ENCODE data around the gene CPNE7. TPM values are rescaled to one million over a fixed set of nuclear protein-coding genes. Genes with fewer than 3 reads are reported as not detected.

The CPNE7 gene
- total RNA-seq, 2 experiments from 2014 or later, result 8.5 to 9.5 TPM

DNA sequence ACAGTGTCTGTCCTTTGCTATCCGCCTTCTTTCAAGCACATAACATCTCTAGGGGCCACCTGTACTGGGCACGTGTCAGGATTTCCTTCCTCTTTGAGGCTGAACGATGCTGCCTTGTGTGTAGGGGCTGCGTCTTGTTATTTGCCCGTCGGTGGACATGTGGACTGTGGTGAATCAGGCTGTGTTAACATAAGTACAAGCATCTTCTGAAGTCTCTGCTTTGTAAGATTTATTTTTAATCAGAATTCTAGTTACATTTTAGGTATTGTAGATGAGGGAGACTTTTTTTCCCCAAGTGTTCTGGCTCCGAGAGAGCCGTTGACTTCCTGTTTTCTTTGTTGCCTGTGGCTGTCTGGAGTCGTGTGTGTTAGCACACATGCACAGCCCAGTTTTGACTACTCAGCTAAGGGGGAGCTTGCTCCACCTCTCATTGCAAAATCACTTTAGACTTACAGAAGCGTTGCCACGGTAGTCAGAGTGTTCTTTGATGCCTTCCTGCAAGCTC, 41.3 kb upstream of the CPNE7 start:
- peak overlapping the region; percentile 83 for H3K27ac Mint-ChIP-seq
- H3K4me3 Mint-ChIP-seq, result no peak overlapping the region
- intact Hi-C loops (cut with micrococcal nuclease), result no loop called here
- ChIA-PET POLR2A (no interaction called here), CTCF (interaction anchor here (1.3 kb wide), 2 partner anchors 25 to 294 kb away, joined by 3 to 4 read pairs; partner anchors contain the start of gene SPG7)
- ATAC-seq (peak; percentile 84), DNase-seq (peak; percentile 33)
- TF ChIP-seq, protein P1, sequence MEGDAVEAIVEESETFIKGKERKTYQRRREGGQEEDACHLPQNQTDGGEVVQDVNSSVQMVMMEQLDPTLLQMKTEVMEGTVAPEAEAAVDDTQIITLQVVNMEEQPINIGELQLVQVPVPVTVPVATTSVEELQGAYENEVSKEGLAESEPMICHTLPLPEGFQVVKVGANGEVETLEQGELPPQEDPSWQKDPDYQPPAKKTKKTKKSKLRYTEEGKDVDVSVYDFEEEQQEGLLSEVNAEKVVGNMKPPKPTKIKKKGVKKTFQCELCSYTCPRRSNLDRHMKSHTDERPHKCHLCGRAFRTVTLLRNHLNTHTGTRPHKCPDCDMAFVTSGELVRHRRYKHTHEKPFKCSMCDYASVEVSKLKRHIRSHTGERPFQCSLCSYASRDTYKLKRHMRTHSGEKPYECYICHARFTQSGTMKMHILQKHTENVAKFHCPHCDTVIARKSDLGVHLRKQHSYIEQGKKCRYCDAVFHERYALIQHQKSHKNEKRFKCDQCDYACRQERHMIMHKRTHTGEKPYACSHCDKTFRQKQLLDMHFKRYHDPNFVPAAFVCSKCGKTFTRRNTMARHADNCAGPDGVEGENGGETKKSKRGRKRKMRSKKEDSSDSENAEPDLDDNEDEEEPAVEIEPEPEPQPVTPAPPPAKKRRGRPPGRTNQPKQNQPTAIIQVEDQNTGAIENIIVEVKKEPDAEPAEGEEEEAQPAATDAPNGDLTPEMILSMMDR (IDR thresholded peaks at IDR 0.05), result no peak
- H3K9me3 Mint-ChIP-seq, result no peaks in the 10 kb centered on the region
- H3K36me3 Mint-ChIP-seq (ENCODE audit: low read depth), result peaks cover 40% of the 10 kb centered on the region
- peaks cover 23% of the 10 kb centered on the region for H3K4me1 Mint-ChIP-seq (ENCODE audit: low read depth)
- no peaks in the 10 kb centered on the region for H3K27me3 Mint-ChIP-seq

DNA sequence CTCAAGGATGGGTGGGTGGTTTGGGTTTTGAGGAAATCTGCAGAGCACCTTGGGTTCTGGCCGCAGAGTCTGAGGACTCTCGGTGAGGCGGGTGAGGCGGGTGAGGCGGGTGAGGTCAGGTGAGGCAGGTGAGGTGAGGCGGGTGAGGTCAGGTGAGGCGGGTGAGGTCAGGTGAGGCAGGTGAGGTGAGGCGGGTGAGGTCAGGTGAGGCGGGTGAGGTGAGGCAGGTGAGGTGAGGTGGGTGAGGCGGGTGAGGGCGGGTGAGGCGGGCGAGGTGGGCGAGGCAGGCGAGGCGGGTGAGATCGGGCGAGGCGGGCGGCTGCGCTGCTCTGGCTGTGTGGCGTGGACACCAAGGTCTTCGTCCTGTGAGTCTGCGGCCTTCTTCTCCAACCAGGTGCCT, 39.2 kb upstream of the CPNE7 start:
- ATAC-seq, result no peak
- Mint-ChIP-seq H3K36me3 (ENCODE audit: low read depth) (peaks cover 37% of the 10 kb centered on the region), H3K4me1 (ENCODE audit: low read depth) (peaks cover 23% of the 10 kb centered on the region), H3K27ac (no peak overlapping the region), H3K9me3 (no peaks in the 10 kb centered on the region), H3K4me3 (no peak overlapping the region), H3K27me3 (no peaks in the 10 kb centered on the region)
- intact Hi-C loops (cut with micrococcal nuclease), result no loop called here
- no peak for DNase-seq
- ChIA-PET POLR2A (interaction anchor here (1.3 kb wide), 1 partner anchor 27 kb away, joined by 3 read pairs; no protein-coding TSS in a partner anchor), CTCF (interaction anchor here (1.1 kb wide), 1 partner anchor 21 kb away, joined by 3 read pairs; no protein-coding TSS in a partner anchor)
- TF ChIP-seq, protein P1 (IDR thresholded peaks at IDR 0.05), result no peak

DNA sequence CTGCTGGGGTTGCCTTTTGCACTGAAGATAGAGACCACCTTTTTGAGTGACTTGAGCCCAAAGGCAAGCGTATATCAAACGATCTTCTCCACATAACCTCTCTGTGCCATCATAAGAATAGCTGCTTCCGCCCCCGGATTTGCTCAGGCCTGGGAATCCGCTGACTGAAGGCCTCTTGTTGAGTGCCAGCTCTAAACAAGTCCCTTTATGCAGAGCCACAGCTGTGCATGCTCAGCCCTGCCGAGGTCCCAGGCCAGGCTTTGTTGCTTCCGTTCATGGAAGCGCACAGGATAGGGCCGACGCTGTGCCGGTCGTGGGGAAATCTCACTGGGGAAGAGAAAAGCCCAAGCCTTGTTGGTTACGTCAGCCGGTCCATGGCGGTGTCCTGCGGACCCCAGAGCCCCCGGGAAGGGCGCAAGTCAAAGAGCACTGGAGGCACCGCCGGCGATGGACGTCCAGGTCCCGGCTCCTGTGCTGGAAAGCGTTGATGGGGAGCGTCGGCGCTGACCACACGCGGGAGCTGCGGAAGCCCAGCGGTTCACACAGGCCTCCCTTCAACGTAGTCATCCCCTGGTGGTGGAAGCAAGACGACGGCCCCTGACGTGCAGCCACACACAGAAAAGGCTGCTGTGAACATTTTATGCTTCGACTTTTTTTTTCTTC, 38.5 kb upstream of the CPNE7 start:
- TF ChIP-seq, protein P1 (IDR thresholded peaks at IDR 0.05), result no peak
- ChIA-PET POLR2A (interaction anchor here (1.3 to 1.8 kb wide), 2 partner anchors 12 to 26 kb away, joined by 3 to 5 read pairs; no protein-coding TSS in a partner anchor), CTCF (interaction anchor here (1.1 kb wide), 1 partner anchor 20 kb away, joined by 3 read pairs; no protein-coding TSS in a partner anchor)
- Mint-ChIP-seq H3K4me1 (ENCODE audit: low read depth) (peaks cover 23% of the 10 kb centered on the region), H3K27me3 (no peaks in the 10 kb centered on the region), H3K4me3 (no peak overlapping the region), H3K36me3 (ENCODE audit: low read depth) (peaks cover 34% of the 10 kb centered on the region), H3K9me3 (no peaks in the 10 kb centered on the region), H3K27ac (no peak overlapping the region)
- DNase-seq, result no peak
- ATAC-seq, result no peak
- intact Hi-C loops (cut with micrococcal nuclease), result no loop called here

DNA sequence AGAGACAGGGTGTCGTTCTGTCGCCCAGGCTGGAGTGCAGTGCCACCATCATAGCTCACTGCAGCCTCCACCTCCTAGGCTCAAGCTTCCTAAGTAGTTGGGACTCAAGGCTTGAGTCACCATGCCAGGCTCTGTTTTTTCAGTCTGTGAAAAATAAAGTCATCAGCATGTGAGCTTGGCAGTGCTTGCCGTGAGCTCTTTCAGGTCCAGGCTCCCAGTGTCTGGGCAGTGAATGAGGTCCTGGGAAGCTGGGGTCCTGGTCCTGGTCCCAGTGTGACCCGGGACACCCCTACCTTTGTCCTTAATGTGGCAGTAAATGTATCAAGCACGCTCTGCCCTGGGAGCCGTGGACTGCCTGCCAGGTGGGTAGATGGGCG, 38.0 kb upstream of the CPNE7 start:
- no peak overlapping the region for H3K4me3 Mint-ChIP-seq
- ChIA-PET CTCF (interaction anchor here (1.1 kb wide), 1 partner anchor 19 kb away, joined by 3 read pairs; no protein-coding TSS in a partner anchor), POLR2A (interaction anchor here (1.1 to 1.8 kb wide), 3 partner anchors 9 to 25 kb away, joined by 3 to 5 read pairs (median 4); no protein-coding TSS in a partner anchor)
- no peaks in the 10 kb centered on the region for H3K9me3 Mint-ChIP-seq
- H3K36me3 Mint-ChIP-seq (ENCODE audit: low read depth), result peaks cover 30% of the 10 kb centered on the region
- DNase-seq (no peak), ATAC-seq (no peak)
- H3K27ac Mint-ChIP-seq, result no peak overlapping the region
- H3K27me3 Mint-ChIP-seq, result no peaks in the 10 kb centered on the region
- H3K4me1 Mint-ChIP-seq (ENCODE audit: low read depth), result peaks cover 23% of the 10 kb centered on the region
- intact Hi-C loops (cut with micrococcal nuclease), result no loop called here
- TF ChIP-seq, protein P1 (IDR thresholded peaks at IDR 0.05), result no peak

DNA sequence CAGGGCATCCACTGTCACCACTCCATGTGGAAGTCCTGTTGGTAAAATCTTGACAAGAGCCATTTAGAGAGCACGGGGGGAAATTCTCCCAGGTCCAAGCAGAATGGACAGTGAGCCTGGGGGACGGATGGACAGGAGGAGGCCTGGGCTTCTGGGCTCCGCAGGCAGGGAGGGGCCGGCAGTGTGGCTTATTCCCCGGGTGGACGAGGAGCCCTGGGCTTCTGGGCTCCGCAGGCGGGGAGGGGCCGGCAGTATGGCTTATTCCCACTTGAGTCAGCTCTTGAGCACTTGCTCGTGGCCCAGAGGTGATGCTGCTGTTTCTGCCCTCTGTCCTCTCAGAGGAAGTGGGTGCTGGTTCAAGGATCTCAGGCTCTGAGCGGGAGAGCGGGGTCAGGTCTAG, 37.3 kb upstream of the CPNE7 start:
- Mint-ChIP-seq H3K27me3 (no peaks in the 10 kb centered on the region), H3K4me1 (ENCODE audit: low read depth) (peaks cover 23% of the 10 kb centered on the region), H3K4me3 (no peak overlapping the region), H3K27ac (no peak overlapping the region), H3K9me3 (no peaks in the 10 kb centered on the region), H3K36me3 (ENCODE audit: low read depth) (peaks cover 25% of the 10 kb centered on the region)
- ATAC-seq (no peak), DNase-seq (no peak)
- TF ChIP-seq, protein P1 (IDR thresholded peaks at IDR 0.05), result no peak
- ChIA-PET CTCF (no interaction called here), POLR2A (interaction anchor here (1.1 to 1.8 kb wide), 3 partner anchors 9 to 13 kb away, joined by 3 to 5 read pairs (median 4); no protein-coding TSS in a partner anchor)
- intact Hi-C loops (cut with micrococcal nuclease), result no loop called here

Data from activated CD8-positive, alpha-beta T cell treated with anti-CD3 and anti-CD28 coated beads for 36 hours (primary cell).